Liver (tissue), 9 donors: Measurements from ENCODE around the gene FSD1. TPM values are rescaled to one million over a fixed set of nuclear protein-coding genes. Genes with fewer than 3 reads are reported as not detected.

Experiments used
- DNase-seq: peaks from one replicate; pipeline ENCODE4 v3.0.0-alpha.2; 2017; ENCODE audit warnings: low spot score
- H3K27ac ChIP-seq, 2 donors: one replicate each; pipeline ENCODE4 v1.7.0; 2013; ENCODE audit warnings: inconsistent platforms in 2 of 2, low read length in 2 of 2, control low read depth in 1 of 2, low read depth in 1 of 2, mild to moderate bottlenecking in 1 of 2
- H3K27me3 ChIP-seq, 4 donors: one replicate each; pipeline versions ENCODE4 v1.6.1 to v1.7.0; 2013; ENCODE audit warnings: low read length in 3 of 4, inconsistent platforms in 1 of 4, mild to moderate bottlenecking in 1 of 4, moderate library complexity in 1 of 4; ENCODE audit not compliant: control insufficient read depth in 4 of 4, insufficient read depth in 4 of 4
- H3K36me3 ChIP-seq, 4 donors: one replicate each; pipeline versions ENCODE4 v1.6.1 to v1.7.0; 2013; ENCODE audit warnings: low read length in 3 of 4, mild to moderate bottlenecking in 3 of 4, low read depth in 1 of 4, moderate library complexity in 1 of 4; ENCODE audit not compliant: control insufficient read depth in 4 of 4, insufficient read depth in 3 of 4
- H3K4me1 ChIP-seq, 4 donors: one replicate each; pipeline versions ENCODE4 v1.6.1 to v1.7.0; 2013; ENCODE audit warnings: low read length in 3 of 4, mild to moderate bottlenecking in 3 of 4, moderate library complexity in 1 of 4; ENCODE audit not compliant: control insufficient read depth in 4 of 4, insufficient read depth in 4 of 4
- H3K4me3 ChIP-seq, 3 donors: one replicate each; pipeline versions ENCODE4 v1.6.1 to v1.7.0; 2013; ENCODE audit warnings: low read length in 3 of 3, control low read depth in 1 of 3, low read depth in 1 of 3, mild to moderate bottlenecking in 1 of 3
- H3K9ac ChIP-seq, 2 donors: one replicate each; pipeline ENCODE4 v1.7.0; 2013; ENCODE audit warnings: low read length in 2 of 2, mild to moderate bottlenecking in 2 of 2, moderate library complexity in 2 of 2, control low read depth in 1 of 2, low read depth in 1 of 2
- H3K9me3 ChIP-seq, 4 donors: one replicate each; pipeline versions ENCODE4 v1.6.1 to v1.7.0; 2013; ENCODE audit warnings: low read length in 3 of 4; ENCODE audit not compliant: control insufficient read depth in 4 of 4
- ATF3 ChIP-seq: IDR thresholded peaks from 2 replicates; pipeline ENCODE4 v1.6.1; 2016; ENCODE audit warnings: antibody characterized with exemption
- CTCF ChIP-seq: fragments of 150-350 bp; IDR thresholded peaks from 2 replicates; pipeline ENCODE4 v1.5.1; 2017; ENCODE audit warnings: improper control_type of control experiment, low read depth, low read length; ENCODE audit not compliant: missing input control
- EGR1 ChIP-seq, 2 donors: IDR thresholded peaks; 2 replicates each; pipeline ENCODE4 v1.6.1; 2016 to 2018; ENCODE audit warnings: antibody characterized with exemption in 2 of 2, low read depth in 2 of 2
- FOXA1 ChIP-seq: IDR thresholded peaks from 2 replicates; pipeline ENCODE4 v1.6.1; 2016; ENCODE audit warnings: antibody characterized with exemption
- FOXA2 ChIP-seq: IDR thresholded peaks from 2 replicates; pipeline ENCODE4 v1.6.1; 2016; ENCODE audit warnings: antibody characterized with exemption
- GABPA ChIP-seq, 2 donors: IDR thresholded peaks in 1 of 2; conservative IDR thresholded peaks in 1 of 2; 2 replicates each; pipeline ENCODE4 v1.6.1; 2016; ENCODE audit warnings: antibody characterized with exemption in 2 of 2, mild to moderate bottlenecking in 1 of 2, moderate library complexity in 1 of 2
- HNF4G ChIP-seq: IDR thresholded peaks from 2 replicates; pipeline ENCODE4 v1.6.1; 2016; ENCODE audit warnings: antibody characterized with exemption
- JUND ChIP-seq, 2 donors: IDR thresholded peaks; 2 replicates each; pipeline ENCODE4 v1.6.1; 2016; ENCODE audit warnings: antibody characterized with exemption in 2 of 2
- MAX ChIP-seq: IDR thresholded peaks from 2 replicates; pipeline ENCODE4 v1.6.1; 2016; ENCODE audit warnings: antibody characterized with exemption
- RAD21 ChIP-seq, 2 donors: IDR thresholded peaks; 2 replicates each; pipeline ENCODE4 v1.6.1; 2016; ENCODE audit warnings: antibody characterized with exemption in 2 of 2, mild to moderate bottlenecking in 2 of 2
- REST ChIP-seq: IDR thresholded peaks from 2 replicates; pipeline ENCODE4 v1.6.1; 2016; ENCODE audit warnings: antibody characterized with exemption, mild to moderate bottlenecking
- RXRA ChIP-seq, 2 donors: IDR thresholded peaks; 2 replicates each; pipeline ENCODE4 v1.6.1; 2017 to 2018; ENCODE audit warnings: antibody characterized with exemption in 2 of 2, mild to moderate bottlenecking in 1 of 2
- SP1 ChIP-seq: IDR thresholded peaks from 2 replicates; pipeline ENCODE4 v1.6.1; 2018; ENCODE audit warnings: antibody characterized with exemption, mild to moderate bottlenecking
- TAF1 ChIP-seq: conservative IDR thresholded peaks from 2 replicates; pipeline ENCODE4 v1.6.1; 2016; ENCODE audit warnings: antibody characterized with exemption, mild to moderate bottlenecking
- ZBTB33 ChIP-seq: IDR thresholded peaks from 2 replicates; pipeline ENCODE4 v1.6.1; 2016; ENCODE audit warnings: antibody characterized with exemption
- WGBS: extraction: QIAGEN DNeasy Blood & Tissue Kit; methylation state at CpG from one replicate; pipeline ENCODE4 v1.1.7; 2013; 5-methylcytosine and 5-hydroxymethylcytosine counted together
- polyA plus RNA-seq, 2 donors: library from polyadenylated mRNA; stranded (reverse) in 1 of 2; unstranded in 1 of 2; fragments of 200-250 nt in 1 of 2; fragments of >200 nt in 1 of 2; fragmentation: Nextera tagmentation in 1 of 2; extraction: Ambion mirVana in 1 of 2; gene quantifications; one replicate each; pipeline versions ENCODE4 v1.2.1 to v1.2.3, GENCODE V29; 2013 to 2015
- total RNA-seq, 2 donors: library from RNA; depleted of rRNA; stranded (reverse); fragments of >200 nt; gene quantifications; one replicate each; pipeline ENCODE4 v1.2.3, GENCODE V29; 2014
- donor health status: healthy.
- donor health status: healthy.
- donor health status: healthy.
- donor health status: healthy.
- donor health status: healthy.

The FSD1 gene
- total and polyA plus RNA-seq, 4 donors = 0.05 to 0.92 (median 0.19) TPM; not detected in 1

- TF ChIP-seq REST = no peak
- TF ChIP-seq HNF4G = no peak
- TF ChIP-seq RAD21 (IDR thresholded peaks at IDR 0.05) = no peak
- TF ChIP-seq TAF1 = no peak
Observed at GRCh38 chr19:4350726-4351125, 46.3 kb downstream of the FSD1 start (continued).

- Histone ChIP-seq H3K9ac (no peak overlapping the region), H3K27ac (no peak overlapping the region), H3K4me3 (no peak overlapping the region), H3K36me3 (peaks cover 0 to 3% (median 1%) of the 10 kb centered on the region in 4 donors), H3K9me3 (no peaks in the 10 kb centered on the region), H3K27me3 (no peaks in the 10 kb centered on the region), H3K4me1 (peaks cover 0 to 3% (median 0%) of the 10 kb centered on the region in 4 donors)
- peak; percentile 60 for DNase-seq
- WGBS = 41% methylated on average over 9 of the region's 9 CpGs
- peak; percentile 73 to 82 for TF ChIP-seq RAD21 (IDR thresholded peaks at IDR 0.05)
- TF ChIP-seq MAX = no peak
- TF ChIP-seq JUND (IDR thresholded peaks at IDR 0.05) = no peak
- no peak for TF ChIP-seq HNF4G
- TF ChIP-seq FOXA1 = no peak
- no peak for TF ChIP-seq FOXA2
- peak; percentile 73 for TF ChIP-seq CTCF
- TF ChIP-seq EGR1 (IDR thresholded peaks at IDR 0.05; ENCODE audit: low read depth in 2 of 2) = no peak
- no peak for TF ChIP-seq GABPA (IDR thresholded peaks at IDR 0.05 in 1 of 2, conservative IDR thresholded peaks at IDR 0.05 in 1 of 2)
Observed at GRCh38 chr19:4352701-4353121, 48.3 kb downstream of the FSD1 start.

GRCh38 chr19:4354282-4354681, 49.9 kb downstream of the FSD1 start:
- TF ChIP-seq MAX (no peak), TAF1 (no peak), ATF3 (no peak), GABPA (IDR thresholded peaks at IDR 0.05 in 1 of 2, conservative IDR thresholded peaks at IDR 0.05 in 1 of 2) (no peak), EGR1 (IDR thresholded peaks at IDR 0.05; ENCODE audit: low read depth in 2 of 2) (no peak), CTCF (no peak), RXRA (IDR thresholded peaks at IDR 0.05) (no peak), SP1 (no peak), ZBTB33 (no peak), FOXA2 (no peak)
- H3K9me3 ChIP-seq = no peaks in the 10 kb centered on the region
- no peak overlapping the region for H3K9ac ChIP-seq
- H3K4me1 ChIP-seq = peaks cover 0 to 7% (median 0%) of the 10 kb centered on the region in 4 donors
- 90% methylated on average over 12 of the region's 12 CpGs for WGBS
- H3K36me3 ChIP-seq = peaks cover 2 to 18% (median 6%) of the 10 kb centered on the region in 4 donors
- no peaks in the 10 kb centered on the region for H3K27me3 ChIP-seq
- no peak for DNase-seq
- H3K27ac ChIP-seq = no peak overlapping the region
- H3K4me3 ChIP-seq = no peak overlapping the region
